Non-pigmented ciliary epithelial cell (primary cell): ENCODE data around the gene PEAR1.

Source experiments
- DNase-seq: peaks from one replicate; pipeline ENCODE4 v3.0.0-alpha.2; 2010; ENCODE audit warnings: low read depth

The PEAR1 gene

GRCh38 chr1:156899956-156900718 lies 6.6 kb downstream of the PEAR1 start:
- no peak for DNase-seq

GRCh38 chr1:156900896-156901589 lies 7.5 kb downstream of the PEAR1 start:
- DNase-seq = no peak

GRCh38 chr1:156901590-156901900 lies 8.0 kb downstream of the PEAR1 start:
- DNase-seq = no peak

- no peak for DNase-seq
These were observed 8.7 kb downstream of the PEAR1 start for GRCh38 chr1:156901966-156902915.

GRCh38 chr1:156903328-156904091 lies 10.0 kb downstream of the PEAR1 start:
- no peak for DNase-seq

GRCh38 chr1:156904187-156904959 lies 10.9 kb downstream of the PEAR1 start:
- DNase-seq = no peak

GRCh38 chr1:156905176-156905575 lies 11.7 kb downstream of the PEAR1 start:
- no peak for DNase-seq

- no peak for DNase-seq
These were observed 12.1 kb downstream of the PEAR1 start for GRCh38 chr1:156905651-156906050.

- no peak for DNase-seq
These were observed 12.8 kb downstream of the PEAR1 start for GRCh38 chr1:156906206-156906906.

- DNase-seq = no peak
These were observed 15.0 kb downstream of the PEAR1 start for GRCh38 chr1:156908541-156908940.

GRCh38 chr1:156908955-156909354 lies 15.4 kb downstream of the PEAR1 start:
- DNase-seq = no peak

- DNase-seq = no peak
These were observed 16.2 kb downstream of the PEAR1 start for GRCh38 chr1:156909671-156910070.

- no peak for DNase-seq
These were observed 16.8 kb downstream of the PEAR1 start for GRCh38 chr1:156910309-156910782.

- no peak for DNase-seq
These were observed 18.2 kb downstream of the PEAR1 start for GRCh38 chr1:156911577-156912298.

- no peak for DNase-seq
These were observed 18.8 kb downstream of the PEAR1 start for GRCh38 chr1:156912310-156912709.

GRCh38 chr1:156912861-156913808 lies 19.6 kb downstream of the PEAR1 start:
- no peak for DNase-seq

- no peak for DNase-seq
These were observed 20.4 kb downstream of the PEAR1 start for GRCh38 chr1:156913809-156914387.

GRCh38 chr1:156914440-156914856 lies 20.9 kb downstream of the PEAR1 start:
- no peak for DNase-seq
